Naive thymus-derived CD4-positive, alpha-beta T cell (primary cell): ENCODE data around the gene TMEM63B. TPM values are rescaled to one million over a fixed set of nuclear protein-coding genes. Genes with fewer than 3 reads are reported as not detected.
"Not testable (repeated sequence)": the region's sequence is repeated elsewhere in the genome, so short reads cannot be mapped to it uniquely, and the experiment has no call there.

Source experiments
- ATAC-seq: fragments of 150-1000 bp; cut with Tn5 transposase; 2 replicates; pipeline ENCODE4 v1.10.0; 2021; ENCODE audit warnings: mild to moderate bottlenecking, moderate library complexity
- CTCF ChIA-PET: fragments of 350-600 bp; sonication (Branson Sonifier 250); formaldehyde crosslinking; loops from one replicate; lab custom pipeline; 2021; ENCODE audit warnings: antibody characterized with exemption; lab: Charles Lee
- POLR2A ChIA-PET: fragments of 350-600 bp; sonication (Branson Sonifier 250); formaldehyde crosslinking; loops from one replicate; lab custom pipeline; 2021; ENCODE audit warnings: antibody characterized with exemption, inconsistent platforms; lab: Charles Lee
- DNase-seq, 9 donors: peaks; one replicate each; pipeline versions ENCODE4 v3.0.0 to v3.0.0-alpha.2; 2020 to 2022; ENCODE audit warnings: mixed read lengths in 1 of 9
- H3K27ac ChIP-seq: one replicate; pipeline ENCODE4 v1.7.0; 2013; ENCODE audit warnings: mild to moderate bottlenecking, low read depth, low read length, moderate library complexity
- H3K27me3 ChIP-seq, 2 donors: one replicate each; pipeline ENCODE4 v1.7.0; 2013; ENCODE audit warnings: low read length in 2 of 2, mild to moderate bottlenecking in 2 of 2, moderate library complexity in 2 of 2; ENCODE audit not compliant: control insufficient read depth in 2 of 2, insufficient read depth in 2 of 2
- H3K36me3 ChIP-seq, 3 experiments: 1 replicate in 2 of 3; 2 replicates in 1 of 3; pipeline ENCODE4 v1.7.0; 2013; ENCODE audit warnings: low read length in 3 of 3, mild to moderate bottlenecking in 3 of 3, moderate library complexity in 1 of 3; ENCODE audit not compliant: insufficient read depth in 3 of 3, control insufficient read depth in 2 of 3
- H3K4me1 ChIP-seq, 2 donors: one replicate each; pipeline ENCODE4 v1.7.0; 2013; ENCODE audit warnings: low read length in 2 of 2, mild to moderate bottlenecking in 2 of 2, moderate library complexity in 1 of 2; ENCODE audit not compliant: control insufficient read depth in 2 of 2, insufficient read depth in 2 of 2
- H3K4me3 ChIP-seq: 2 replicates; pipeline ENCODE4 v1.7.0; 2013; ENCODE audit warnings: mild to moderate bottlenecking, low read length
- H3K9me3 ChIP-seq, 3 experiments: 1 replicate in 2 of 3; 2 replicates in 1 of 3; pipeline ENCODE4 v1.7.0; 2013; ENCODE audit warnings: low read length in 3 of 3; ENCODE audit not compliant: control insufficient read depth in 2 of 3
- H3K27ac Mint-ChIP-seq, 9 donors: one replicate each; pipeline ENCODE4 v1.8.0; 2020 to 2022; ENCODE audit warnings: mixed read lengths in 9 of 9, mild to moderate bottlenecking in 8 of 9, moderate library complexity in 5 of 9, inconsistent platforms in 2 of 9
- H3K27me3 Mint-ChIP-seq, 5 donors: one replicate each; pipeline ENCODE4 v1.8.0; 2021 to 2022; ENCODE audit warnings: mixed read lengths in 5 of 5, mild to moderate bottlenecking in 1 of 5
- H3K36me3 Mint-ChIP-seq, 5 donors: one replicate each; pipeline ENCODE4 v1.8.0; 2020 to 2022; ENCODE audit warnings: mixed read lengths in 5 of 5, mild to moderate bottlenecking in 3 of 5, inconsistent platforms in 1 of 5
- H3K4me1 Mint-ChIP-seq, 7 donors: one replicate each; pipeline ENCODE4 v1.8.0; 2020 to 2022; ENCODE audit warnings: mixed read lengths in 7 of 7, mild to moderate bottlenecking in 3 of 7, inconsistent platforms in 1 of 7
- H3K4me3 Mint-ChIP-seq, 10 donors: one replicate each; pipeline ENCODE4 v1.8.0; 2020 to 2022; ENCODE audit warnings: mild to moderate bottlenecking in 10 of 10, mixed read lengths in 10 of 10, moderate library complexity in 6 of 10, inconsistent platforms in 2 of 10
- H3K9me3 Mint-ChIP-seq, 11 donors: one replicate each; pipeline ENCODE4 v1.8.0; 2020 to 2022; ENCODE audit warnings: mixed read lengths in 11 of 11, mild to moderate bottlenecking in 4 of 11, inconsistent platforms in 1 of 11, moderate library complexity in 1 of 11
- intact Hi-C, 2 donors: fragments of 100-400 bp; cut with micrococcal nuclease; formaldehyde crosslinking; loops; one replicate each; pipeline ENCODE4 v1.15.1; 2023
- polyA plus RNA-seq, 2 donors: library from polyadenylated mRNA; unstranded; fragments of 300-500 nt; fragmentation: Illumina TruSeq; gene quantifications; one replicate each; pipeline ENCODE4 v1.2.3, GENCODE V29; 2021
- total RNA-seq, 6 experiments: library from RNA in 5 of 6; stranded (reverse) in 5 of 6; gene quantifications; 1 replicate in 5 of 6; 2 replicates in 1 of 6; pipeline ENCODE4 v1.2.3 and lab custom pipeline; 2021 to 2026

TMEM63B gene
- total and polyA plus RNA-seq, 7 experiments from 2014 or later, result 0.18 to 21.4 (median 16.2) TPM

DNA sequence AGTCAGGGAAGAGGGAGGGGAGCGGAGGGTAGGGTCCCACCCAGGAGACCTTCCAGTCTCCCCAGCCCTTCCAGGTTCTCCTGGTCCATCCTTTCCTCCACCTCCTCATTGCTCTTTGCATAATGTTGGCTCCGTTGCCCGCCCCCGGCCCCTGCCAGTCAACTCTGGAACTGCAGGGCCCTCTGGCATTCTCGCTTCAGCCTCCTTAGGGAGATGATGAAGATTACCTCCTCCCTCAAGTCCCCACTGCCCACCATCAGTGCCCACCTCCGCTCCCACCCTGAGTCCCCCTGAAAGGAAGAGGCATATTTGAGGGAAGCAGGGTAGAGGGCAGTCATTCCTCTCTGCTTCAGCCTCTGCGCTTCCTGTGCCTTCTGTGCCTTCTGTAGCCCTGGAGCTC is 8.5 kb downstream of the TMEM63B start:
- Mint-ChIP-seq H3K27ac (no peak overlapping the region), H3K4me3 (no peak overlapping the region), H3K27me3 (no peaks in the 10 kb centered on the region), H3K4me1 (peaks cover 7 to 21% (median 12%) of the 10 kb centered on the region in 7 donors), H3K36me3 (peaks cover 0 to 32% (median 5%) of the 10 kb centered on the region in 5 donors), H3K9me3 (no peaks in the 10 kb centered on the region)
- no peak for DNase-seq
- H3K27me3 ChIP-seq, result no peaks in the 10 kb centered on the region
- intact Hi-C loops, result no loop called here
- no peak overlapping the region for H3K4me3 ChIP-seq
- H3K9me3 ChIP-seq, result no peaks in the 10 kb centered on the region
- CTCF ChIA-PET, result no interaction called here
- POLR2A ChIA-PET, result interaction anchor here (1.0 kb wide), 1 partner anchor 111 kb away, joined by 4 read pairs; the partner anchor contains the start of gene HSP90AB1
- no peak overlapping the region for H3K27ac ChIP-seq
- H3K36me3 ChIP-seq, result peaks cover 0 to 43% (median 0%) of the 10 kb centered on the region in 3 experiments
- ATAC-seq, result no peak
- no peaks in the 10 kb centered on the region for H3K4me1 ChIP-seq

DNA sequence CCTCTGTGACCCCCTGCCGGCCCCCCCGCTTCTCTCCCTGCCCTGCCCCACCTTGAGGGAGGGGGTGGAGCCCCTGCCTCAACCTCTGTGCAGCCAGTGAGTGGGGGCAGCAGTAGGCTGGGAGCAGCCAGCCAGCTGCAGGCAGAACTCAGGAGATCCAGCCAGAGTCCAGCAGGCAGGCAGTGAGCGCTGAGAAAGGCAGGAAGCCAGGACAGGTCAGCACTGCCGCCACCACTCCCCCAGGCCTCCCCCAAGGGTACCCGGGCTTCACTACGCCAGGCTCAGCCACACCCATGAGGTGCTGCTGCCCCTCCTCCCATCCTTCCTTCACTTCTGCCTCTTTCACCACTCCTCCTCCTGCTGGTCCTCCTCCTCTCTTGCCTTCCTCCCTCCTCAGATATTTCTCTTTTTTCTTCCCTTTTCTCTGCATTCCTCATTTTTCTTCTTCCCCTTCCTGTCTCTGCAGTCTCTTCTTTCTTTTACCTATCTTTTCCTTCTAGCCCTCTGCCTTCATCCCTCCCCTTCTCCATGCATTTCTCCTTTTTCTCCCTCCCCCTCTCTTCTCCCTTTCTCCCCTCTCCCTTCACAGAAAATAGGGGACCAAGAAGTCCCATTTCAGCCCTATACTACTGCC is 11.5 kb downstream of the TMEM63B start:
- Mint-ChIP-seq H3K4me3 (no peak overlapping the region), H3K27ac (no peak overlapping the region), H3K9me3 (no peaks in the 10 kb centered on the region), H3K4me1 (peaks cover 0 to 5% (median 0%) of the 10 kb centered on the region in 7 donors), H3K27me3 (no peaks in the 10 kb centered on the region), H3K36me3 (peaks cover 0 to 43% (median 7%) of the 10 kb centered on the region in 5 donors)
- Histone ChIP-seq H3K4me1 (no peaks in the 10 kb centered on the region), H3K36me3 (peaks cover 0 to 51% (median 0%) of the 10 kb centered on the region in 3 experiments), H3K27me3 (no peaks in the 10 kb centered on the region), H3K9me3 (no peaks in the 10 kb centered on the region), H3K27ac (no peak overlapping the region), H3K4me3 (no peak overlapping the region)
- DNase-seq, result no peak
- ChIA-PET POLR2A (no interaction called here), CTCF (interaction anchor here (0.9 kb wide), 1 partner anchor 12 kb away, joined by 3 read pairs; no protein-coding TSS in a partner anchor)
- no peak for ATAC-seq
- intact Hi-C loops, result no loop called here

DNA sequence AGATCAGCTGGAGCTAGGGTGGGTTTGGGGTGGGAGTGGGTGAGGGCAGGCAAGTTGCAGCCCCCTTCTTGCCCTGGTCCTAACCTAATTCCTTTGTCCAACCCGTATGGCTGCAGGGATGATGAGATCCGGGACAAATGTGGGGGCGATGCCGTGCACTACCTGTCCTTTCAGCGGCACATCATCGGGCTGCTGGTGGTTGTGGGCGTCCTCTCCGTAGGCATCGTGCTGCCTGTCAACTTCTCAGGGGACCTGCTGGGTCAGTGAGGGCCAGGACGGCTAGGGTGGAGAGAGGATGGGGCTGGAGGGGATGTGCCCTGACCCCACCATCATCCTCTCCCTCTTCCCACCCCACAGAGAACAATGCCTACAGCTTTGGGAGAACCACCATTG is 12.0 kb downstream of the TMEM63B start:
- Mint-ChIP-seq H3K4me1 (peaks cover 0 to 3% (median 0%) of the 10 kb centered on the region in 7 donors), H3K27me3 (no peaks in the 10 kb centered on the region), H3K27ac (no peak overlapping the region), H3K4me3 (no peak overlapping the region), H3K9me3 (no peaks in the 10 kb centered on the region), H3K36me3 (peaks cover 0 to 48% (median 10%) of the 10 kb centered on the region in 5 donors)
- Histone ChIP-seq H3K4me3 (no peak overlapping the region), H3K9me3 (no peaks in the 10 kb centered on the region), H3K36me3 (peaks cover 0 to 51% (median 0%) of the 10 kb centered on the region in 3 experiments), H3K27ac (no peak overlapping the region), H3K27me3 (no peaks in the 10 kb centered on the region), H3K4me1 (no peaks in the 10 kb centered on the region)
- POLR2A ChIA-PET, result no interaction called here
- no peak for DNase-seq
- ATAC-seq, result no peak
- CTCF ChIA-PET, result no interaction called here
- intact Hi-C loops, result no loop called here

DNA sequence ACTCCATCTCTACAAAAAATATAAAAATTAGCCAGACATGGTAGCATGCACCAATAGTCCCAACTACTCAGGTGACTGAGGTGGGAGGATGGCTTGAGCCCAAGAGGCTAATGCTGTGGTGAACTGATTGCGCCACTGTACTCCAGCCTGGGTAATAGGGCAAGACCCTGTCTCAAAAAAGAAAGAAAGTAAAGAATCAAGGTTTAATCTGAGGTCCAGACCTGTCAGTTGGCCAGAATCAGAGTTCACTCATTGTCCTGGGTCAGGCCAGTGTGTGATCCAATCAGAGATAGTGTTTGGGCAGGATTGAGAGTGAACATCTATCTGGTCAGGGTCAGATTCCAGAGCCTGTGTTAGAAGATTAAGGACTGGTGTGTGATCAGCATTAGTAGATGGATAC is 15.5 kb downstream of the TMEM63B start:
- H3K27ac ChIP-seq, result no peak overlapping the region
- DNase-seq (no peak), ATAC-seq (no peak)
- Mint-ChIP-seq H3K4me3 (no peak overlapping the region), H3K36me3 (peaks cover 5 to 48% (median 10%) of the 10 kb centered on the region in 5 donors), H3K4me1 (peaks cover 0 to 10% (median 0%) of the 10 kb centered on the region in 7 donors), H3K27ac (peak overlapping the region in 3 of 9 donors; percentile 3 to 46 (median 7)), H3K27me3 (no peaks in the 10 kb centered on the region), H3K9me3 (no peaks in the 10 kb centered on the region)
- peaks cover 0 to 54% (median 6%) of the 10 kb centered on the region in 3 experiments for H3K36me3 ChIP-seq
- H3K27me3 ChIP-seq, result no peaks in the 10 kb centered on the region
- POLR2A ChIA-PET, result no interaction called here
- H3K4me3 ChIP-seq, result no peak overlapping the region
- no peaks in the 10 kb centered on the region for H3K9me3 ChIP-seq
- intact Hi-C loops, result no loop called here
- CTCF ChIA-PET, result no interaction called here
- no peaks in the 10 kb centered on the region for H3K4me1 ChIP-seq

DNA sequence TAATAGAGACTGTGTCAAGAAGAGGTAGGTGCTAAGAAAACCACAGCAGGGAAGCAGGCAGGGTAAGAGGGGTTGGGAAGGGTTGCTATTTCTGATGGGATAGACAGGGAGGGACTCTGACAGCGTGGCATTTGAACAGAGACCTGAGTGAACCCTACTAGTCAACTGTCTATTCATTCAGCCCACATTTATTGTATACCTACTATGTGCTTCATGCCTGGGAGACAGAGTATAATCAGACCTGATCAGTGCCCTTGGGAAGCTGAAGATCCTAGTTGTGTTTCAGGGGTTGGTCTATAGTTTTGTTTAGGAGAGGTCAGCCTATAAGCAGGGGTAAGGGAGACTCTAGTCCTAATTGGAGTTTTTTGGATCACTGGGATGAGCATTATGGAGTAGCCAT is 16.4 kb downstream of the TMEM63B start:
- H3K9me3 ChIP-seq, result no peaks in the 10 kb centered on the region
- no peak overlapping the region for H3K4me3 ChIP-seq
- Mint-ChIP-seq H3K4me1 (peaks cover 0 to 10% (median 0%) of the 10 kb centered on the region in 7 donors), H3K27me3 (no peaks in the 10 kb centered on the region), H3K4me3 (no peak overlapping the region), H3K9me3 (no peaks in the 10 kb centered on the region), H3K36me3 (peaks cover 5 to 50% (median 10%) of the 10 kb centered on the region in 5 donors), H3K27ac (peak overlapping the region in 2 of 9 donors; percentile 0 to 57)
- no peaks in the 10 kb centered on the region for H3K27me3 ChIP-seq
- peaks cover 0 to 62% (median 6%) of the 10 kb centered on the region in 3 experiments for H3K36me3 ChIP-seq
- no peak overlapping the region for H3K27ac ChIP-seq
- CTCF ChIA-PET, result interaction anchor here (0.5 kb wide), 1 partner anchor 47 kb away, joined by 6 read pairs; no protein-coding TSS in a partner anchor
- intact Hi-C loops, result no loop called here
- POLR2A ChIA-PET, result no interaction called here
- ATAC-seq (no peak), DNase-seq (no peak)
- H3K4me1 ChIP-seq, result no peaks in the 10 kb centered on the region

DNA sequence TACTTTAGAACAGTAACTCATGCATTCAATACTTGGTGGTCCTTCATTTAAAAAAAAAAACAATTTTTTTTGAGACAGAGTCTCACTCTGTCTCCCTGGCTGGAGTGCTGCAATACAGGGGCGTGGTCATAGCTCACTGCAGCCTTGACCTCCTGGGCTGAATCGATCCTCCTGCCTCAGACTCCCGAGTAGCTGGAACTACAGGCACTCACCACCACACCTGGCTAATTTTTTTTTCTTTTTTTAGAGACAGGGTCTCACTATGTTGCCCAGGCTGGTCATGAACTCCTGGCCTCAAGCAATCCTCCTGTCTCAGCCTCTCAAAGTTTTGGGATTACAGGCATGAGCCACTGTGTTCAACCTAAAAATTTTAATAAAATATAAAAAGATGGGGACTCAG is 17.2 kb downstream of the TMEM63B start:
- H3K27me3 ChIP-seq, ATAC-seq, H3K9me3 ChIP-seq, H3K27ac Mint-ChIP-seq, POLR2A ChIA-PET, H3K4me1 ChIP-seq, H3K4me1 Mint-ChIP-seq, H3K4me3 Mint-ChIP-seq, H3K27ac ChIP-seq, H3K9me3 Mint-ChIP-seq, intact Hi-C loops, H3K4me3 ChIP-seq, H3K27me3 Mint-ChIP-seq, DNase-seq: not testable (repeated sequence)
- CTCF ChIA-PET, result interaction anchor here (0.6 to 0.9 kb wide), 3 partner anchors 61 to 112 kb away, joined by 3 read pairs; no protein-coding TSS in a partner anchor
- H3K36me3 ChIP-seq, result peaks cover 0 to 61% (median 6%) of the 10 kb centered on the region in 3 experiments
- H3K36me3 Mint-ChIP-seq, result peaks cover 5 to 55% (median 10%) of the 10 kb centered on the region in 5 donors
